Renal cortical epithelial cell (primary cell): ENCODE results near the gene PPP3CA. TPM values are rescaled to one million over a fixed set of nuclear protein-coding genes. Genes with fewer than 3 reads are reported as not detected.
A peak's percentile ranks its signal among the peaks of the same experiment; 100 is the strongest.
"Not testable (repeated sequence)": the region's sequence is repeated elsewhere in the genome, so short reads cannot be mapped to it uniquely, and the experiment has no call there.

Experiments used
- DNase-seq: peaks from one replicate; pipeline ENCODE4 v3.0.0-alpha.2; 2011; ENCODE audit warnings: low read depth
- total RNA-seq: library from RNA; depleted of rRNA; stranded (reverse); fragments of >200 nt; gene quantifications from 2 replicates; pipeline ENCODE4 v1.2.3, GENCODE V29; 2014

Gene PPP3CA
- total RNA-seq, 1 donor from 2014 or later = 44.5 TPM

DNA sequence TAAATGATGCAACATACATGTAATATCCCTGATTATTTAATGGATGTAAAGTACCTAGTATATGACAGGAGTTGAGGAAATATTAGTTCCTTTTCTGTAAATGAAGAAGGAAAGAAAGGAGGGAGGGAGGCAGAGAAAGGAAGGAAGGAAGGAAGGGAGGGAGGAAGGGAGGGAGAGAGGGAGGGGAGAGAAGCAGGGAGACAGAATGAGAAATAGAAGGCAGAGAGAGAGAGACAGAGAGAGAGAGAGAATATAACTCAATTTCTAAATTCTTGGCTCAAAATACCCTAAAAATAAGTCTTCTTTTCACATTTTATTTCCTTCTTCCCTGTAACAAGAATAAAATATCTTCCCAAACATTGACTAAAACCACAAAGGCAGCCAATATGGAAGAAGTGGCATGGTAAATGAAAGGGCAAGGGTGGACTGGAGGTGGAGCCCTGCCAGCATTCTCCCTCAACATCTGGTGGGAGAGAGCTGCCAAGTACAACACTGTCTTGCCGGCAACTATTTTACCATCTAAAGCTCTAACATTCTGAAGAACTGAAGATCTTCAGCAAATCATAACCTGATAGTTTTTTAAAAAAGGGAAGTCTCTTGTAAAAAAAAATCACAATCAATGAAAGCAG, 245.1 kb downstream of the PPP3CA start:
- no peak for DNase-seq

DNA sequence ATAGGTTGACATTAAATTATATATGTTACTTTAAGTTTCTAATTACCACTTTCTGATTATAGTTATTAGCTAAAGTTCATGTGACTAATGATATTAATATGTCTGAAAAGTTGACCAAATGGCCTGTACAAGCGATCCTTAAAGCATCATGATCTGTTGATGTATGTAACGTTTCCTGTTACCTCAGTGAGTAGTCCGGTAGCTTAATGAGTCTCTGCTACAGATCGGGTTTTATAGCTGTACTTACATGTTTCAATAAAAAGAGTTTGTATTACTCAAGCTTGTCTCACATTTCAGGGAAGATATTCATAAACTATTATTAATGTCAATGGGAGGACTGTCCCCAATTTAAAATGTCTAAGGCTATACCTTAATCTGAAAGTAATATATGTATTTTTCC, 246.3 kb downstream of the PPP3CA start:
- no peak for DNase-seq

DNA sequence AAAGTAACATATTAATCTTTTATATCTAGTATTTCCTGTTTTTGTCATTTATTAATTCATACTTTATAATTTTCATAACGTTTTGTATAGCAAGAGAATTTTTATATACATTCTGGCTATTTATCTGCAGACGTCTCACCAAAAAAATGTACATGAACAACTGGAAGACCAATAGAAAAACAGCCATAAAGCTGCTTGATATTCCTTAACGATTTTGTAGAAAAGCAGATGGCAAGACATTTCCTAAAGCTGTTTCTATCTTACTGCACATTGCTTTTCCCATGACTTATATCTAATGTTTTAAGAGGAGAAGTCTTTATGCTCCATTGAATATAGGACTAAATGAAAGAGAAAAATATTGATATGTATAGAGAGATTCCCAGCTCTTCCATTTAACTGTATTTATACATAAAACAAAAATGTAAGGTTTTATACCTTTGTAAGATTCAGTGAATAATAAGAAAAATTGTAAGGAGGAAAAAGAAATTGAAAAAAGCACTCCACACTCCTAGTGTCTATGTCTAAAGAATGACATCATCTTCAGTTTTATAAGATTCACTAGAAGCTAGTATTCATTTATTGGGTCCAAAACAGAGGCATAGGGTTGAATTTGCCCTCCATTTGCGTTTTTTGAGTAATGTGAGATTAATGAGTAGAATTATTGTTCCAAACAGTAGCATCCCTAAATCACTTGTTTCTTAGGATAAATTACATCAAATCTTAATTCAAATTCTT, 248.5 kb downstream of the PPP3CA start:
- no peak for DNase-seq

DNA sequence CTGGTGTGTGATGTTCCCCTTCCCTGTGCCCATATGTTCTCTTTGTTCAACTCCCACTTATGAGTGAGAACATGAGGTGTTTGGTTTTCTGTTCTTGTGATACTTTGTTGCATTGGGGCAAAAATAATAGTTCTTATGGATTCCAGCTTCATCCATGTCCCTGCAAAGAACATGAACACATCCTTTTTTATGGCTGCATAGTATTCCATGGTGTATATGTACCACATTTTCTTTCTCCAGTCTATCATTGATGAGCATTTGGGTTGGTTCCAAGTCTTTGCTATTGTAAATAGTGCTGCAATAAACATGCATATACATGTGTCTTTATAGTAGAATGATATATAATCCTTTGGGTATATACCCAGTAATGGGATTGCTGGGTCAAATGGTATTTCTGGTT, 254.7 kb downstream of the PPP3CA start:
- DNase-seq = not testable (repeated sequence)

DNA sequence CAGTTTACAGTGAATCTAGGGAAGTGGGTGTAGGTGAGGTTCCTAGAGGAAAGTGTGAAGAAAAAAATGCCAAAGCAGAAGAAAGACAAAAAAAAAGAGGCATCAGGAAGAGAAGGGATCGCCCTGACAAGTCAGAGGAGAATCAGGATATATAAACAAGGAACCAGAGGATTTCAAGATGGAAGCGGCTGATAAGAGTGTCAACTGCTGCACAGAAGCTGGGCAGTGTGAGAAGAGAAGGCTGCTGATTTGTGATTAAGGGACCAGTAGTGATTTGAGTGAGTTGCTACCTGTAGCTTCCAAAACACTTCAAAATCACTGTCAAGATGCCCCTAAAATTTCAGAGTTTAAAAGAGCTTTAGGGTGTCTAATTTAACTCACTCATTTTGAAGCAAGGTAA, 258.2 kb downstream of the PPP3CA start:
- no peak for DNase-seq

DNA sequence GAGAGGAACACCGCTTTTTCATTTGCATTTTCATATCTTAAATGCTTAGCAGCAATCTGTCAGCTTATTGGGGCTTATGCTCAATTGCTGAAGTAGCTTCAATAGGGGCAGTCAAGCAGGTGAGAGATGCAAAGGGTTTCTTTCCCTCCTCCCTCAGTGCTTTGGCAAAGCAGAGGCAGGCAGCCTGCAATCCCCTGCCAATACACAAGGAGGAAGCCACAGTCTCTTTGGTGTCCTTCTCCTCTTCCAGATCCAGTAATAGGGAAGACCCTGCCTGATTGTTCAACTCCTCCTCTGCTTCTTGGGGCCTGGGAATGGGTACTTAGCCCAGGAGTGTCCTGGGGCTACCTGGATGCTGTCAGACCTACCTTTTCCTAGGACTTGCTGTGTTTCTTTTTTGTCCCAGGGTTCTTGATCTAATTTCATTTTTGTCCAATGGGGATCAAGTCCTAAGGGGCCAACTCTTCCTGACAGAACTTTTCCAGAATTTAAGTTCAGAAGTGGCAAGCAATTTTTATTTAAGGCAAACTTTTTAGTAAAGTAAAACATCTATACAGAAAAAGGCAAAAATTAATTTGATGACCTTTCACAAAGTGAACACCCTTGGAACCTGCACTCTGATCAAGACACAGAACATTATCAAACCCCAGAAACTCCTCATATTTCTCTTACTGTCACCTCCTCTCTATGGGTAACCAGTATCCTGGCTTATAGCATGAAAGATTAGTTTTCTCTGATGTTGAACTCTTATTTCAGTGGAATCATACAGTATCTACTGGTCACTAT, 260.3 kb downstream of the PPP3CA start:
- DNase-seq = no peak

DNA sequence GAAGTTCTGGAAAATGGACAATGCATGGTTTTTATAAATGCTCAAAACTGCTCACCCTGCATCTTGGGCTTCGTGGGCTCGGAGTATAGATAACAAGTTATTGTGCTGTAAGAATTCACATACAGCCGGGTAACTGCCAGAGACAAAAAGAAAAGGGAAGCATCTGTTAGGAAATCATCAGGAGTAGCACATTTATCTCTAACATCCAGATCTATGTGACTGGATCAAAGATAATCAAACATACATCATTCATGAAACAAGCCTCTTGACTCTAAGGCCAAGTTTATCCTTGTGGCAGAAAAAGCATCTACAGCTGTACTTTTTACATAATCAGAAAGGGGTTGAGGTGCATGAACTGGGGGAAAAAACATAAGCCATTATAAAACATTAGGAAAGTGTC, 264.2 kb downstream of the PPP3CA start:
- DNase-seq = no peak

DNA sequence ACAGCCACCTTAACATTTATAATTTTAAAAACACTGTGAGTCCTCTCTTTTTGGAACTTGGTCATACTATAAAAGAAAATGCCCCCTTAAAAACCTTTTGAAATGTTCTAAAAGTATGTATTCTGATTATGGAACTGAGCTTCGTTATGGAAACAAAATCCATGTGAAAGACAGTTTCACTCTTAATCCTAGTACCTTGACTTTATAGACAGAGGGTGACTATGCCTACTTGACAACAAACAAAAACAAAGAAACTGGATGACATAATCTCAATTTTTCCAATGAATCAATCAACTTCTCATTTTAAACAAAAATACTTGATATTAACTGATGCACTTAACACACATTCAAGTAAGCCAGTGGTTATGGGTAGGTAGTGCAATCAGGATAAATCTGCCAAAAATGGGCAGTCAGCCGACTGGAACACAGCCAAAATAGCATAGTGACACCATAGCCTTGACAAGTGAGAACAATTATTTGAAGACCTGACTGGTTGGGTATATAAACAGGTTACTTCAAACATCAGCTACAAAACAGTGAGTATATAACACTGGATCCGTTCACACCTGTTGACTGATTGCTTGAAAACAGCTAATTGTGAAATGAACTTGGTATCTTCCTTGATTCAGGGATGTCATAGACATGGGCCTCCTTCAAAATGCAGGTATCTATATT, 265.5 kb downstream of the PPP3CA start:
- no peak for DNase-seq

DNA sequence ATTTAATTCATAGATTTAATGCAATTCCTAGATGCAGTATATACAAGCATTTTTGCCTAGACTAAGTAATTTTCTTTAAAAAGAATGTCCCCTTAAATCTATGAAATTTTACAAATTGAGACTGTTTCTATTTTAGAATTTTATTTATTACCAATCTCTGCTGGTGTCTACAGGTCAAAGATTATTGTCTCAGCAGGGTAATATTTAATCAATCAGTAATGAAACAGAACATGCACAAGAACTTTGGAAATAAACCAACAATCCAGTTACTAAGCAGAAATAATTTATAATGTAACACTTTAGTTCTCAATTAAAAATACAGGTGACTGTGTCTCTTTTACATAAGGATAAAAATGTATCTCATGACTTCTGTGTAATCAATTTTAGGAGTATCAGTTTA, 266.2 kb downstream of the PPP3CA start:
- no peak for DNase-seq

DNA sequence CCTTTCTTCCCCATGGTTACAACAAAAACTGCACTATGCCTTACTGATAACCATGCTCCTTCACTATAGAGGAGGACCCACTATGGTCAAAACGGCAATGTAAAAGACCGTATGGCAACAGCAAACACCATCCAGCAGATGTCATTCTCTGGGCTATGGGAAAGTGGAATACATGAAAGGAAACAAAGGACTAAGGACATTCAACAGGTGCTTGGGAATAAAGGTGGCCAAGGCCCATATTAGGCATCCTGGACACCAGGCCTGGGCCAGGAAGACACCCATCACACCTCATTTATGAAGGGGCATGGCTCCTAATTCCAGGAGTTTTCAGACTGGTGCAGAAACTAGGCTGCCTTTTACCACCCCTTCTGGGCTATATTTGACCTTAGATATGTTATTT, 268.4 kb downstream of the PPP3CA start:
- no peak for DNase-seq

DNA sequence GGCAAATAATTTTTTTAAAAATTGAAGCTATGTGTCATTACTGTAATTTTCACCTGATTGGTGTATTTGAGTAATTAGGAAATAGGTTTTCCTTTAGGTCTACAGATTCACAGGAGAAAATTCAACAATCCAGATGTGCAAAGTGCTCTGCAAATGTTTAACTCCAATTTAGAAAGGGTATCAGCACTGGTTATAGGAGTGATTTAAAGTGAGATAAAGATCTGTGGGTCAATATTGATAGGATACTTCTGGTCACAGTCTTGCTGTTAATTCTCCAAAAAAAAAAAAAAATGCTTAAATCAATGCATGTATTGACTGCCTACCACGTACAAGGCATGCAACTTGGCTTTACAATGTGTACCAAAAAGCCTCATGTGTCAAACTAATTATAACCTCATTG, 271.3 kb downstream of the PPP3CA start:
- DNase-seq = no peak

DNA sequence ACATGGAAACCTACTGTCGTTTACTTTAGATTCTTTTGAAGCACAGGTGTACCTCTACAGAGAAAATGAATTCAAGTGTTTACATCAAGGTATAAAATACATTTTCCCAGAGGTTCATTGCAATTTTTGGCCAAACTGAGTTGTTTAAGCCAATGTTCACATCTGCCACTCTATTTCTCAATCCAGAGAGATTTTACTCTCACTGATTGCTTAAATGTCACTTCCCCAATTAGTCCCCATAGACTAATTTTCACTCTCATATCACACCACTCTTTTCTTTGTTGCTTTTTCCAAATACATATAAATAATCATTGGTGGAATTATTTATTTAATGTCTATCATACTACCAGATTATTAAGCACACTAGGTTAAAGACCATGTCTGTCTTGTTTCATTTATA, 271.8 kb downstream of the PPP3CA start:
- DNase-seq = no peak

DNA sequence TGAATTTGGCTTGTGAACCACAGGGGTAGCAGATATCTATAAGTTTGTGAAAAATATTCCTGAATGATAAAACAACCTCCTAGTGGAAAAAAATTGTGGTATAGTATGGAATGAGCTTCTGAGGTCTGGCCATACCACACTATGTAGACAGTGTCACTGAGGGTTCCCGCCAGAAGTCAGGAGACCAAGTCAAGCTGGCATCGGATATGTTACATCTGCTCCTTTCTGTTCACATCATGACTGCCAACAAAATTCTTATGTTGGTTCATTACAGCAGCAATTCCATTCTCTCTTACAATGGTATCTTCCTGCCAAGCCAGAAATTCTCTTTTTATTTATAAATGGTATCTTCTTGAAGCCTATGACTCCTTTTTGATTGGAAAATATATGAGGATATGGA, 273.0 kb downstream of the PPP3CA start:
- DNase-seq = no peak

DNA sequence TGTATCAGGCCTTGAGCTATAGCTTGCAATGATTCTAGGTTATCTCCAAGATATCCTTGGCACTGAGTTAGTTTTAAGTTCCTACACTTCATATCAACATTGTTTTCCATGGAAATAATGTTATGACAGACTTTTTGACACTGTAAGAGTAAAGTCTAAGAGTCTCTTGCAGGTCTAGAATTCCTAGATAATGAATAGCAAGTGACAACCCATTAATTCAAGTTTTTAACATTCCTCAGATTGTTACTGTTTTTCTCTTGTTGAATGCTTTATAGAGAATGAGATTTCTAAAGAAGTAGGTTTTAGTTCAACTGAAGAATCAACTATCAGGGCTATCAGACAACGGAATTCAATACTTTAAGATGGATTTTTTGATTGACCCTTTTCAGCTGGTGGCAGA, 276.1 kb downstream of the PPP3CA start:
- peak; percentile 38 for DNase-seq

DNA sequence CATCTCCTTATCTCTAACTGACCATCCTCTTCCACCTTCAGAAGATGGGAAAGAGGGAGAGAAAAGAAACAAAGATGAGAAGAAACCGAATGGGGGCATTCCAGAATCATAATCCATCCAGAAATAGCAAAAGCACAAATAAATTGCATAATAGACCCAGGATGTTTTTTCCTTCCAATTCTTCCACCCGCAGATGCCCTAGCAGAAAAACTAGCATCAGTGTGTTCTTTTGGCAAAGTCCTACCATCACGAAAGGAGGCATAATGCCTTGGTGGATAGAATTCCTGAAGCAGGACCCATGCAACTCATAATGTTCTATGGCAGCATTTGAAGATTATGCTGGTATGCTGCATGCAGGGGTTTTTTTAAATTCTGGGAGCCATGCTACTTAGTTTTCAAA, 279.2 kb downstream of the PPP3CA start:
- no peak for DNase-seq

DNA sequence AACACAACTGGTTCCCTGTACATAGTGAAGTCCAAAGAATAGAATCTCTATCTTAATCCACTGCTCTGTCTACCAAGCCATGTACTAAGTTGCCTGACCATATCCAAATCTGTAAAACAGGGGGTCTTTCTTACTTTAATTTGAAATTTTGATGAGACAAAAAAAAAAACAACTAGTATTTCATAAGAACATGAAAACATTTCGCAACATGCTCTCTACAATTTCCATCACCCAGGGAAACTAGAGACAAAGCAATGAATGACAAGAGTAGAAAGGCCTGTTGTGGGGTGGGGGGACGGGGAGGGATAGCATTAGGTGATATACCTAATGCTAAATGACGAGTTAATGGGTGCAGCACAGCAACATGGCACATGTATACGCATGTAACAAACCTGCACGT, 279.9 kb downstream of the PPP3CA start:
- DNase-seq = peak; percentile 47

DNA sequence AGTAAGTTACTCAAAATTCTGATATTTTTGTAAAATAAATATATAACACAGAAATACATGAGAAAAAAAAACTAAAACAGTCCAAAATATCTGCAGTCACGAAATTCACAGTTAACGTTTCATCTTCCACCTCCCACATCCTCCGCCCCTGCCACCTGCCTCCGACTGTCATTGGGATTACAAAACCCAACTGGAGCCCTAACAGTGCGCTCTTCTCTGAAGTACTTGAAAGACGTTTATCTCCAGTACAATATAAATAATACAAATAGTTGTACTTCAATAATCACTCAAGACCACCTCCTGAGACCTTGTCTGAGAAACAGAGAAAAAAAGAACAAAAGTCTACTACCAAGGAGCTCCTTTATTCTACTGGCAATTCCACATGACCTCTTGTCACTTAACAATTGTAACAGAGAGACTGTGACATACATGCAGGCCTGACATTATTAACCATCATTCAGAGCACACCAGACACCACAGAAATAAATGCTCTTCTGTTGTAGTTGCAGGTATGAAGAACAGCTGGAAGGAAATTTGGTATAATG, 280.6 kb downstream of the PPP3CA start:
- DNase-seq = no peak

DNA sequence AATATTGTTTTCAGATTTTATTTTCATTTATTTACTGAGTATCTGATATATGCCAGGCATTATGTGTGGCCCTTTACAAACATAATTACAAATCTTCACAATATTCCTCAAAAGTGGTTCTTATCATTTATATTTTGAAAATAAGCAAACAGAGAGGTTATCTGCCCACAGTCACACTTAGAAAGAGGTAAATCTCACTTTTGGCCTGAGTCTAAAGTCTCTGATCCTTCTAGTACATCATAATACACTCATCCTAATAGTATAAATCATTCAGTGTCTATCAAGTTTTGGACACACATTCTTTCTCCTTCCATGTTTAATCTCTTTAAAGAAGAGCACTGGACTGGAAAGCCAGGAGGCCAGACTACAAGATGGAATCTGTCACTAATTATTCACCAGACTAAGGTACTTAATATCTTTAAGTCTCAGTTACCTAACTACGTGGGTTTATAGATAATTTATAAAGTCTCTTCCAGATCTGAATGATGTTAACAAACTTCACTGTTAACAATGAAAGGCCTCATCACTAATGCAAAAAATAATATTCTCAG, 281.3 kb downstream of the PPP3CA start:
- DNase-seq = peak; percentile 58

DNA sequence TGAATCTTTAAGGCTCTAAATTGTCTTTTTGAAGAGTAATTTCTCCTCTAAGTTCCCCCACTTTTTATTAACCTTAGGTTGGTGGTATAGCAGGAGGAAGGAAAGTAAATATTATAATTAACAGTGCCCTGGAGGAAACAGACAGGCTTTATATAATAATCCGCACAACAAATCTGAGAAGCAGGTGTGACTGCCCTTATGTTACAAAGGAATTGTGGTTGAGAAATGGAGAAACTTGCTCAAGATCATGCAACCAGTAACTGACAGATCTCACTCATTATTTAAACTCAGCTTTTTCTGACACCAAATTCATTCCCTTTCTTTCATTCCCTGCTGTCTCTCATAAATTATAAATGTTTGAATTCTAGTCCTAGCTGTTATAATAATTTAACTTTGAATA, 282.0 kb downstream of the PPP3CA start:
- no peak for DNase-seq

DNA sequence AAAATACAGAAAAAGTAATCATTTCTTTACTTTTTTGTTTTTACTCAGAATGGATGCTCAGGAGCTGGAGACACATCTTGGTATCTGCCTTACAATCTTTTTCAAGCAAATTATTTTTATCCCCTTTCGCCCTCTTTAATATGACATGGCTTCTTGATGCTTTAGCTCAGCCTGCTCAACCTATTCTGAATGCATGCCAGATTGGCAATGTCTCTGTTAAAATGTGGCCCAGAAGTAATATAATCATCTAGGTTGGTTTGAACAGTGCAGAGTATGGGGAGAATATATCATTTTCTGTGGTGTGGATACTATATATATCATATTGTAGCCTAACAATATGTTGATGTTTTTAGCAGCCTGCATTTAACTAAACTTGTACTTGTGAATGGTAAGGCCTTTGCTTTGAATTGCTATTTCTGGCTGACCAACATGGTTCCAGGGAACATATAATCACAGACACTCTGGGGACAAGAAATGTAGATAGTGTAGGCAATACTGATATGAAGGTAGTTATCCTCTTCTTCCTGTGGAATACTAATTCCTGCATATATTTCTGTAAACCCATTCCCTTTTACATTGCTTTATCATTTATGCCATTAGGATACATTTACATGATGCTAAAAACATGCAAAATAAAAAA, 282.7 kb downstream of the PPP3CA start:
- DNase-seq = no peak

DNA sequence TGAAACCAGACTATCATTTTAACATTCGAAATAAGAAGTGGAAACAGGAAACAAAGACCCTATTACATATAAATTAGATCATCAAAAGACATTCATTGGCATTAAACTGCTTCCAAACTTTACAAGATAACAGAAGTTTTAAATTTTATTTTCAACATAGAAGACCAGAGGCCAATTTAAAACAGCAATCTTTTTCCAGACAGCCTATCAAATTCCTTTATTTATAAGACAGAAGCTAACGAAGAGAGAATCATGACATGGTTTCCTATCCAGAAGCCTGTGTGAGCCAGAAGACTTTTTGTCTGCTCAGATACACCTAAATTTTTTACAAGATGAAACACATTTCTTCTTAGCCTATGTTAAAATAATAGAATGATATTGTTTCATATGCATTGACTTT, 291.9 kb downstream of the PPP3CA start:
- DNase-seq = no peak
